ENCODE results near the gene GJA3. TPM values are rescaled to one million over a fixed set of nuclear protein-coding genes. Genes with fewer than 3 reads are reported as not detected.
A peak's percentile ranks its signal among the peaks of the same experiment; 100 is the strongest.

The GJA3 gene
- total and polyA plus RNA-seq, 4 donors: 0.02 to 0.31 (median 0.03) TPM; not detected in 1

- H3K27ac ChIP-seq (ENCODE audit: low read depth in 1 of 2, low read length in 1 of 2): no peak overlapping the region
- 58 to 69% methylated on average over 14 of the region's 14 CpGs for WGBS, 2 donors
- peaks cover 0 to 4% (median 3%) of the 10 kb centered on the region in 3 donors for H3K27me3 ChIP-seq (ENCODE audit: control insufficient read depth in 3 of 3, insufficient read depth in 3 of 3, low read length in 2 of 3)
- no peak overlapping the region for H3K4me3 ChIP-seq
- H3K36me3 ChIP-seq (ENCODE audit: control insufficient read depth in 4 of 4, insufficient read depth in 4 of 4, low read length in 4 of 4): no peaks in the 10 kb centered on the region
- peaks cover 0 to 33% (median 11%) of the 10 kb centered on the region in 5 donors for H3K4me1 ChIP-seq (ENCODE audit: control insufficient read depth in 5 of 5, insufficient read depth in 5 of 5, low read length in 5 of 5)
- no peak overlapping the region for H3K9ac ChIP-seq (ENCODE audit: insufficient read depth in 1 of 2, low read length in 2 of 2)
- H3K9me3 ChIP-seq (ENCODE audit: control insufficient read depth in 4 of 4, insufficient read depth in 3 of 4, low read length in 3 of 4): no peaks in the 10 kb centered on the region
- TF ChIP-seq CTCF (IDR thresholded peaks at IDR 0.05; ENCODE audit: control extremely low read depth, extremely low read depth): no peak
- DNase-seq: peak in 1 of 3 donors; percentile 56
- no peak for ATAC-seq (ENCODE audit: insufficient read depth, low FRiP score)
These were observed 15.2 kb upstream of the GJA3 start for GRCh38 chr13:20175907-20176652.

GRCh38 chr13:20175406-20175794 lies 14.5 kb upstream of the GJA3 start:
- Histone ChIP-seq H3K27ac (ENCODE audit: low read depth in 1 of 2, low read length in 1 of 2) (peak overlapping the region in 1 of 2 donors; percentile 75), H3K4me1 (ENCODE audit: control insufficient read depth in 5 of 5, insufficient read depth in 5 of 5, low read length in 5 of 5) (peaks cover 0 to 33% (median 11%) of the 10 kb centered on the region in 5 donors), H3K9me3 (ENCODE audit: control insufficient read depth in 4 of 4, insufficient read depth in 3 of 4, low read length in 3 of 4) (no peaks in the 10 kb centered on the region), H3K9ac (ENCODE audit: insufficient read depth in 1 of 2, low read length in 2 of 2) (no peak overlapping the region), H3K36me3 (ENCODE audit: control insufficient read depth in 4 of 4, insufficient read depth in 4 of 4, low read length in 4 of 4) (no peaks in the 10 kb centered on the region), H3K27me3 (ENCODE audit: control insufficient read depth in 3 of 3, insufficient read depth in 3 of 3, low read length in 2 of 3) (peaks cover 0 to 4% (median 3%) of the 10 kb centered on the region in 3 donors), H3K4me3 (no peak overlapping the region)
- 73 to 93% methylated on average over 3 of the region's 3 CpGs for WGBS, 2 donors
- ATAC-seq (ENCODE audit: insufficient read depth, low FRiP score) (no peak), DNase-seq (no peak)
- TF ChIP-seq CTCF (IDR thresholded peaks at IDR 0.05; ENCODE audit: control extremely low read depth, extremely low read depth): no peak

- H3K9ac ChIP-seq (ENCODE audit: insufficient read depth in 1 of 2, low read length in 2 of 2): peak overlapping the region in 1 of 2 donors; percentile 52
- H3K9me3 ChIP-seq (ENCODE audit: control insufficient read depth in 4 of 4, insufficient read depth in 3 of 4, low read length in 3 of 4): no peaks in the 10 kb centered on the region
- DNase-seq (peak; percentile 82 to 90 (median 88)), ATAC-seq (ENCODE audit: insufficient read depth, low FRiP score) (peak; percentile 88)
- H3K27me3 ChIP-seq (ENCODE audit: control insufficient read depth in 3 of 3, insufficient read depth in 3 of 3, low read length in 2 of 3): peaks cover 0 to under 1% (median 0%) of the 10 kb centered on the region in 3 donors
- no peak overlapping the region for H3K4me3 ChIP-seq
- no peak for TF ChIP-seq CTCF (IDR thresholded peaks at IDR 0.05; ENCODE audit: control extremely low read depth, extremely low read depth)
- H3K36me3 ChIP-seq (ENCODE audit: control insufficient read depth in 4 of 4, insufficient read depth in 4 of 4, low read length in 4 of 4): no peaks in the 10 kb centered on the region
- peaks cover 0 to 33% (median 11%) of the 10 kb centered on the region in 5 donors for H3K4me1 ChIP-seq (ENCODE audit: control insufficient read depth in 5 of 5, insufficient read depth in 5 of 5, low read length in 5 of 5)
- 35 to 40% methylated on average over 22 of the region's 22 CpGs for WGBS, 2 donors
- H3K27ac ChIP-seq (ENCODE audit: low read depth in 1 of 2, low read length in 1 of 2): peak overlapping the region in 1 of 2 donors; percentile 74
These were observed 14.0 kb upstream of the GJA3 start for GRCh38 chr13:20174656-20175405.
